ENCODE results near the gene IL4R. TPM values are rescaled to one million over a fixed set of nuclear protein-coding genes. Genes with fewer than 3 reads are reported as not detected.

Gene IL4R
- total and polyA plus RNA-seq, 2 experiments from 2014 or later, result 6.4 to 17.6 TPM

DNA sequence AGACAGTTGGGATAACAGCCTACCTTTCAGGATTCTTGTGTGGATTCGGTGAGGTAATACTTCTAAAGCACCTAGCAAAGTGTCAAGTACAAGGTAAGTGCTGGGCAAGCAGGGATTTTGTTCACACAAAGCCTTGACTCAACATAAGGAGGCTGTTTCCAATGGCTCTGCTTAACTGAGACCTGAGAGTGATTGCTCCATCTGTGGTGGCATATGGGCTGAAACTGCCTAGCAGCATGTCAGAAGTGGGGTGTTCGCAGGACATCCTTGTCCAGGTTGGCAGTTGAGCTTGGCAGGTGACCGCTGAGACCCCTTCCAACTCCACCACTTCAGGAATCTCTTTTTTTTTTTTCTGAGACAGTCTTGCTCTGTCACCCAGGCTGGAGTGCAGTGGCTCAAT lies 19.8 kb downstream of the IL4R start (continued):
- TF ChIP-seq, protein P1, sequence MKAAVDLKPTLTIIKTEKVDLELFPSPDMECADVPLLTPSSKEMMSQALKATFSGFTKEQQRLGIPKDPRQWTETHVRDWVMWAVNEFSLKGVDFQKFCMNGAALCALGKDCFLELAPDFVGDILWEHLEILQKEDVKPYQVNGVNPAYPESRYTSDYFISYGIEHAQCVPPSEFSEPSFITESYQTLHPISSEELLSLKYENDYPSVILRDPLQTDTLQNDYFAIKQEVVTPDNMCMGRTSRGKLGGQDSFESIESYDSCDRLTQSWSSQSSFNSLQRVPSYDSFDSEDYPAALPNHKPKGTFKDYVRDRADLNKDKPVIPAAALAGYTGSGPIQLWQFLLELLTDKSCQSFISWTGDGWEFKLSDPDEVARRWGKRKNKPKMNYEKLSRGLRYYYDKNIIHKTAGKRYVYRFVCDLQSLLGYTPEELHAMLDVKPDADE (IDR thresholded peaks at IDR 0.05), result no peak
- TF ChIP-seq CTCF (conservative IDR thresholded peaks at IDR 0.05; ENCODE audit: low read depth in 2 of 2) (no peak), NANOG (IDR thresholded peaks at IDR 0.05; ENCODE audit: borderline replicate concordance) (no peak), ZNF462 (CRISPR knock-in tag; IDR thresholded peaks at IDR 0.05) (no peak)

- TF ChIP-seq NANOG (IDR thresholded peaks at IDR 0.05; ENCODE audit: borderline replicate concordance), result no peak
- H3K4me1 ChIP-seq (ENCODE audit: insufficient read depth), result peaks cover 13% of the 10 kb centered on the region
- no peak overlapping the region for H3K4me2 ChIP-seq
- no peak overlapping the region for H3K27ac ChIP-seq (ENCODE audit: low read depth)
- no peaks in the 10 kb centered on the region for H3K27me3 ChIP-seq (ENCODE audit: insufficient read depth)
- no peak for ATAC-seq
- peaks cover 6% of the 10 kb centered on the region; the same call in 1 of the 2 replicates for H3K79me2 ChIP-seq (replicated peaks; ENCODE audit: insufficient read depth)
- H3K9me2 ChIP-seq (ENCODE audit: insufficient read depth), result no peaks in the 10 kb centered on the region
- no peak overlapping the region for H3K4me3 Mint-ChIP-seq
- H3K27me3 Mint-ChIP-seq (ENCODE audit: insufficient read depth, low read depth, poor library complexity), result no peaks in the 10 kb centered on the region
- no peak overlapping the region for H3K27ac Mint-ChIP-seq
- H3K9me3 Mint-ChIP-seq, result peaks cover 8% of the 10 kb centered on the region
- H3K36me3 ChIP-seq (ENCODE audit: insufficient read depth), result no peaks in the 10 kb centered on the region
- no peak for DNase-seq (ENCODE audit: low spot score)
- H2AFZ ChIP-seq, result no peak overlapping the region
- H3K4me1 Mint-ChIP-seq, result peaks cover 21% of the 10 kb centered on the region
- H4K20me1 ChIP-seq (replicated peaks; ENCODE audit: insufficient read depth), result 0 out of 2 replicates have a peak, but pooled peaks cover 2% of the 10 kb centered on the region
- H3K36me3 Mint-ChIP-seq (ENCODE audit: low read depth), result peaks cover 34% of the 10 kb centered on the region; the same call in 2 of the 3 replicates
- no peaks in the 10 kb centered on the region for H3F3A ChIP-seq (replicated peaks; ENCODE audit: low read depth)
- no peak overlapping the region for H3K4me3 ChIP-seq
Measured at GRCh38 chr16:27334192-27334764, 20.5 kb downstream of the IL4R start.

All from GM23338 (cell line).